ENCODE results near the gene PDXK. TPM values are rescaled to one million over a fixed set of nuclear protein-coding genes. Genes with fewer than 3 reads are reported as not detected.
A peak's percentile ranks its signal among the peaks of the same experiment; 100 is the strongest.

PDXK gene
- total RNA-seq, 1 donor from 2014 or later: 195 TPM

GRCh38 chr21:43763901-43764523 lies 45.1 kb downstream of the PDXK start:
- intact Hi-C loops (cut with DNase I): no loop called here
- Histone ChIP-seq H3K27ac (no peak overlapping the region), H3K4me3 (no peak overlapping the region), H3K36me3 (peaks cover 31% of the 10 kb centered on the region), H3K9me3 (no peaks in the 10 kb centered on the region), H3K27me3 (ENCODE audit: low read depth) (no peaks in the 10 kb centered on the region), H3K4me1 (peaks cover 12% of the 10 kb centered on the region)
- no peak for TF ChIP-seq CTCF (IDR thresholded peaks at IDR 0.05)
- ATAC-seq: no peak
- DNase-seq: no peak

GRCh38 chr21:43764576-43765495 lies 45.9 kb downstream of the PDXK start:
- H3K27me3 ChIP-seq (ENCODE audit: low read depth): no peaks in the 10 kb centered on the region
- H3K4me3 ChIP-seq: no peak overlapping the region
- H3K27ac ChIP-seq: no peak overlapping the region
- H3K9me3 ChIP-seq: no peaks in the 10 kb centered on the region
- DNase-seq (no peak), ATAC-seq (peak in 1 of 2 donors; percentile 2)
- no peak for TF ChIP-seq CTCF (IDR thresholded peaks at IDR 0.05)
- intact Hi-C loops (cut with DNase I): no loop called here
- H3K36me3 ChIP-seq: peaks cover 25% of the 10 kb centered on the region
- peaks cover 12% of the 10 kb centered on the region for H3K4me1 ChIP-seq

- H3K9me3 ChIP-seq: no peaks in the 10 kb centered on the region
- DNase-seq: no peak
- no peak for TF ChIP-seq CTCF (IDR thresholded peaks at IDR 0.05)
- H3K4me3 ChIP-seq: no peak overlapping the region
- H3K4me1 ChIP-seq: peaks cover 12% of the 10 kb centered on the region
- intact Hi-C loops (cut with DNase I): no loop called here
- ATAC-seq: no peak
- no peak overlapping the region for H3K27ac ChIP-seq
- no peaks in the 10 kb centered on the region for H3K27me3 ChIP-seq (ENCODE audit: low read depth)
- H3K36me3 ChIP-seq: peaks cover 9% of the 10 kb centered on the region
These were observed 48.0 kb downstream of the PDXK start for GRCh38 chr21:43766734-43767497.

GRCh38 chr21:43767498-43767983 lies 48.6 kb downstream of the PDXK start:
- intact Hi-C loops (cut with DNase I): no loop called here
- H3K27me3 ChIP-seq (ENCODE audit: low read depth): no peaks in the 10 kb centered on the region
- peaks cover 6% of the 10 kb centered on the region for H3K36me3 ChIP-seq
- DNase-seq (no peak), ATAC-seq (peak; percentile 3 to 10)
- H3K9me3 ChIP-seq: no peaks in the 10 kb centered on the region
- peak overlapping the region; percentile 19 for H3K4me3 ChIP-seq
- peak overlapping the region; percentile 58 for H3K27ac ChIP-seq
- TF ChIP-seq CTCF (IDR thresholded peaks at IDR 0.05): no peak
- peaks cover 14% of the 10 kb centered on the region for H3K4me1 ChIP-seq

Data from lower lobe of right lung (tissue), 2 donors.